Measurements from ENCODE around the gene NSMCE1. TPM values are rescaled to one million over a fixed set of nuclear protein-coding genes. Genes with fewer than 3 reads are reported as not detected.
A peak's percentile ranks its signal among the peaks of the same experiment; 100 is the strongest.
"Not testable (repeated sequence)": the region's sequence is repeated elsewhere in the genome, so short reads cannot be mapped to it uniquely, and the experiment has no call there.

The NSMCE1 gene
- total RNA-seq, 1 donor from 2014 or later, result 66.1 TPM

DNA sequence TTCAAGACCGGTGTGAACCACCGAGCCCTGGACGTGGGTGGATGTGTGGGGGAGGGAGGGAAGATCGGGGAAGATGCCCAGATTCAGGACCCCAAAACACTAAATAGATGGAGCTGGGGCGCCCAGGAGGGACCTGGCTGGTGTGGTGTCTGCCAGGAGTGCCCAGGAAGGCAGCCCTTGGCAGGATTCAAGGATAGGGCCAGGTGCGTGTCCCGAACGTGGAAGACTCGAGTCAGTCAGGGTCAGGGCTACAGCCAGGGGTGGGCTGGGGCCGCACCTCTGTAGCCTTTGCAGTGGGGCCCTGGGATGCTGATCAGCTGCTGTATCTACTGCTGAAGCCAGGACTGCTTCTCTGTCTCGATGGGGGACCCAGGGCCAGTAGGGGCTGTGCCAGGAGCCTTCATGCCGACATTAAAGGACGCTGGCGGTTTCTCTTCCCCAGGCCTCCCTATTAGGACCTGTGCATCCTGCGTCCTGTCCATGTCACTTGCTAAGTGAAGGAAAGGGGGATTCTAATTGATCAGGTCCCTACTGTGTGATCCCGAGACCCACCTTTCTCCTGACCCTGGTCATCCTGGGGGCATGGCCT, 52.2 kb downstream of the NSMCE1 start:
- DNase-seq (ENCODE audit: low spot score), result no peak

DNA sequence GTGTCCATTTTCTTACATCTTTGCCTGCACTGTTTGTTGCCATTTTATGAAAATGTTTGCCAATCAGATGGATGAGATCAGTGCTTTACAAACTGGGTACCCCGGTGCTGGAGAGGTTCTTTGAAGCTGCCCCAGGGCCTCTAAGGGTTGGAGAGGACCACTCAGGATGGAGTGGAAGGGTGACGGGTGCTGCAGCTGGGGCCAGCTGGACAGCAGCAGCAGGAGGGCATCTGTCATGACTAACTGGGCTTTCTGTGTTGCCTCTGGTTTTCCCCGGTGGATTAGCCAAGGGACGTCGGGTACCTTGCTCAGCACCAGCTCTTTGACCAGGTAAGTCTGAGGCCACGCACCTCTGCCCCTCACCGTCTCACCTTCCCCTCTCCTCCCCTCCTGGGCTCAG, 52.9 kb downstream of the NSMCE1 start:
- DNase-seq (ENCODE audit: low spot score), result no peak

DNA sequence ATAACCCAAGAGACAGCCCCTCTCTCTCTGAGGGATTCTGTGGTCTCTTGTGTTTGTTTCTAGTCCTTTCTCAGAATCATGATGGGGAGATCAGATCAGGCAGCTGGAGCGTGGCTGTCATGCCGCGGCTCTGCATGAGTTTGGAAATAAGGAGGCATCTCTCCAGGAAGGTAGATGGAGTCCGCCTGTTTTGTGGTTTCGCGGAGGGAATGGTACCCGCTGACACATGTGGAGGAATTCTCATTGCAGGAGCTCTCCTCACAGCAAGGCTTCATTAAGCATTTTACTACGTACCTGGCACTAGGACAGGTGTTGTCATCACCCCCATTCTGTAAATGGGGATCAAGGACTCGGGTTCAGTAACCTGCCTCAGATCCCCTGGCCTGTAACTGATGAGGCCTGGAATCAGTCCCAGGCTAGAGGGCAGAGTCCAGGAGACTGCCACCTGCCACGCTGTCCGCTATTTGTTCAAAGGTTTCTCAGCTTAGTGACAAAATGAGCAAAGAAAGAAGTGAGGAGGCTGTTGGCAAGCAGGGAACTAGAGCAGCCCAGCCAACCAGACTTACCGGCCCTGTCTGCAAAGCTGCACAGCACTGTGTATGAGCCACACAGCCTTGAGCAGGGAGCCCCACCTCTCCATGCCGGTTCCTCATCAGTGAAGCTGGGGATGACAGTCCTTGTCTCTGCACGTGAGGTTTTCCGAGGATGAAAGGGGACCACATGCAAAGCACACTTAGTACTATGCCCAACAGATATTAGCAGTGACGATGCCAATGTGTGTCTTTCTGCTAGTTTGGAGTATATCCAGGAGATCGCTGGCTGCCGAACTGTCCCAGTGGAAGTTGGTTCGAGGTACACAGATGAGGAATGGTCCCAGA, 54.2 kb downstream of the NSMCE1 start:
- DNase-seq (ENCODE audit: low spot score), result no peak

DNA sequence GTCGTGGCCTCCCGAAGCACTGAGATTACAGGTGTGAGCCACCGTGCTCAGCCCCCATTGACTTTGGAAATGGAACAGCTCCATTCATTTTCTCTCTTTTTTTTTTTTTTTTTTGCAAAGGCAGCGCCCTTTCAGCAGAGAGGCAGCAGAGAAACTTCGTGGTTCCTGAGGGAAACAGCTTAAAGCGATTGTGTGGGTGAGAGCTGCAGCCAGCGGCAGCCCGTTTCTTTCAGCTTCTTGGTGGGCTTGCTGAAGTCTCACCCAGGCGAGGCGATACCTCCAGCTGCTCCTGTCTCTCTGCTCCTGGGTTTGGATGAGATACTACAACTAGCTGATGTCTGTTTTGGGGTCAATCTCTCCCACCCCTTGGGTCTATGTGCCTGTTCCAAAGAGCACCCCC, 57.5 kb downstream of the NSMCE1 start:
- DNase-seq (ENCODE audit: low spot score), result no peak

DNA sequence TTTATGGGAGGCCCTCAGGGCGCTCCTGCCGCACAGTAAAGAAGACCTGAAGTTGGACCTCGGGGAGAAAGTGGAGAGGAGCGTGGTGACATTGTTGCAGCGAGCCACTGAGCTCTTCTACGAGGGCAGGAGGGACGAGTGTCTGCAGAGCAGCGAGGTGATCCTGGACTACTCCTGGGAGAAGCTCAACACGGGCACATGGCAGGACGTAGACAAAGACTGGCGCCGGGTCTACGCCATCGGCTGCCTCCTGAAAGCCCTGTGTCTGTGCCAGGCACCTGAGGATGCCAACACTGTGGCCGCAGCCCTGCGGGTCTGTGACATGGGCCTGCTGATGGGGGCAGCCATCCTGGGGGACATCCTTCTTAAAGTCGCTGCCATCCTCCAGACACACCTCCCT, 58.4 kb downstream of the NSMCE1 start:
- no peak for DNase-seq (ENCODE audit: low spot score)

DNA sequence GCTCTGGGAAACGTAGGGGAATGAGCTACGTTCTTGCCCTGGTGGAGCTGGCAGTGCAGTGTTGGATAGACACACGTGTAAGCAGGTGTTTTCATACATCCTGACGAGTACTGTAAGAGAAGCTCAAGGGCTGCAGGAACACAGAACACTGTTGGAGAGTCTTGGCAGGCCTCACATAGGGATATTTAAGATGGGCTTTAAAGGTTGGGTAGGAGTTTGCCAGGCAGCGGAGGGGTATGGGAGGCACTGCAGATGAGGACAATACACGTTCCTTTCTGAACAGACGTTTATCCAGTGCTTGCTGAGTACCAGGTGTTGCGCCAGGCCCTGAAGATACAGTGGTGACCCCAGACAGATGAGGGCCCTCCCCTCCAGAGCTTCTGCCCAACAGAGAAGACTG, 59.0 kb downstream of the NSMCE1 start:
- DNase-seq (ENCODE audit: low spot score), result no peak

GRCh38 chr16:27208796-27209195, 59.8 kb downstream of the NSMCE1 start:
- DNase-seq (ENCODE audit: low spot score), result no peak

DNA sequence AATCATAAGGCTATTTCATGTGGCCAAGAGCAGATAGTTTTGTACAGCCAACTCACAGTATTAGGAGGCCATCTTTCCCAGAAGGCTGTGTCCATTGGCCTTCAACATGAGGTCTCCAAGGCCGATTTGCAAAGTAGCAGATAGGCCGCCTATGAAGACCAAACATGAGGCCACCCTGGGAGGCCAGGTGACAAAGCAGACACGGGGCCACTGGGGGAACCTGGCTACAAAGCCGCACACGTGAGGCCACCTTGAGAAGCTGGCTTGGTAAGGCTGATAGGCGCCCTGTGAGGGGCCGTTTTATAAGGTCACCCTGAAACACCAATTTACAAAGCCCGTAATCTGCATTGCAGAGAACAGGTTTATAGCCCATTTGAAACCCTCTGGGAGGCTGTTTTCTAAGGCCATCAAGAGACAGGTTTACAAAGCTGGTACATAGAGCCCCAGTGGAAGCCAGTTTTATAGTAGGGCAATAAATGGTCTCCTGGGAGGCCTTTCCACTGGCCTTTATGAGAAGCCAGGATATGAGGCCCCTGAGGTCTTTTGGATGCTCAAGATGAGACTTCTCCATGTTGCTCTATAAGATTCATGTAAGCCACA, 60.4 kb downstream of the NSMCE1 start:
- DNase-seq (ENCODE audit: low spot score), result no peak

DNA sequence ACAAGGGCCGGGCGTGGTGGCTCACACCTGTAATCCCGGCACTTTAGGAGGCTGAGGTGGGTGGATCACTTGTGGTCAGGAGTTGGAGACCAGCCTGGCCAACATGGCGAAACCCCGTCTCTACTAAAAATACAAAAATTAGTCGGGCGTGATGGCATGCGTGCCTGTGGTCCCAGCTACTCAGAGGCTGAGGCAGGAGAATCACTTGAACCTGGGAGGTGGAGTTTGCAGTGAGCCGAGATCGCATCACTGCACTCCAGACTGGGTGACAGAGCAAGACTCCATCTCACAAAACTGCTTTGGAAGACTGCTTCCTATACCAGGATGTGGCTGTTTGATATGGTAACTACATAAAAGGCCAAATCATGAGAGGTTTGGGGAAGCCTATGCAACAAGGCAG, 61.5 kb downstream of the NSMCE1 start:
- not testable (repeated sequence) for DNase-seq (ENCODE audit: low spot score)

DNA sequence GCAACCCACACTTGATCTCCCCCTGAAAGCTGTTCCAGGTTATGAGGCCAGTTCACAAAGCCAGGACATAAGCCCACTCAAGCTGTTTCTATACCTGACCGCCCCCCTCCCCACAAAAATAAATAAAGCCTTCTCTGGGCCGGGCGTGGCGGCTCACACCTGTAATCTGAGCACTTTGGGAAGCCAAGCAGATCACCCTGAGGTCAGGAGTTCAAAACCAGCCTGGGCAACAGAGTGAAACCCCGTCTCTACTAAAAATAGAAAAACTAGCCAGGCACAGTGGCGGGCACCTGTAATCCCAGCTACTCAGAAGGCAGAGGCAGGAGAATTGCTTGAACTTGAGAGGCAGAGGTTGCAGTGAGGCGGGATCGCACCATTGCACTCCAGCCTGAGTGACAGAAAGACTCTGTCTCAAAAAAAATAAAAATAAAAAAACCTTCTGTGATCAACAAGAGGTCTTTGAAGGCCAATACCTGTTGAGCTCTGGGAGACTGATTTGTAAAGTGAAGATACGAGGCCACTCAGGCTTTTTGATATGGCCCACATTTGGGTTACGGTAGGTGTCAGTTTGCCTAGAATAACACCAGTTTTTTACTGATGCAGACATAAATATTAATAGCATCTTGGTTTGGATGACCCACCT, 63.0 kb downstream of the NSMCE1 start:
- DNase-seq (ENCODE audit: low spot score), result no peak

GRCh38 chr16:27204312-27204915, 64.2 kb downstream of the NSMCE1 start:
- no peak for DNase-seq (ENCODE audit: low spot score)

- DNase-seq (ENCODE audit: low spot score), result peak; percentile 100
Measured at GRCh38 chr16:27203507-27204311, 64.9 kb downstream of the NSMCE1 start, which contains the start of gene KDM8. KDM8 (plus strand) TSS chr16:27203526; CDS start chr16:27210124, 6,598 bp downstream.

DNA sequence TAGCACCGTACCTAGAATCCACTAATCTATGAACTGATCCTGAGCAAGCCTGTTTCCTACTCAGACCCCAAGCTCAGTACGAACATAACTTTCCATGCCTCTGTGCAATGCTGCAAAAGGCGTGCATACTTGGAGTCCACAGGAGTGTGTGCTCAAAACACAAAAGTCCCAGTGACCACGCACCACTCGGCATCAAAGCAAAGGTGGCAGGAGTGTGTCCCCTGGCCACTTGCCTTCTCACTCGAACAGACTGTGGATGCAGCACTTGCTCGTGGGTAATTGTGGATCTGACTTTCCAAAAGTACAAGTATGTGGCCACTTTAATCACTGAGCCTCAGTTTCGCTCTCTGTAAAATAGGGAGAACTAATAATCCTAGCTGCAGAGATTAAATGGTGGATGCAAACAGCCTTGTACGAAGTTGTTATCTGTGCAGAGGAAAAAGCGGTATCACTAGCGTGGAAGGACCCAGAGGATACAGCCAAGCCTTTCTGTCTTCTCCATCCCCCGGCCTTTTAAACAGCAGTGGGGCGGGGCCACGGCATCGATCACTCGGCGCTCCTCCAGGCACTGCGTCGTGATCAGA, 65.6 kb downstream of the NSMCE1 start:
- DNase-seq (ENCODE audit: low spot score), result peak; percentile 94

DNA sequence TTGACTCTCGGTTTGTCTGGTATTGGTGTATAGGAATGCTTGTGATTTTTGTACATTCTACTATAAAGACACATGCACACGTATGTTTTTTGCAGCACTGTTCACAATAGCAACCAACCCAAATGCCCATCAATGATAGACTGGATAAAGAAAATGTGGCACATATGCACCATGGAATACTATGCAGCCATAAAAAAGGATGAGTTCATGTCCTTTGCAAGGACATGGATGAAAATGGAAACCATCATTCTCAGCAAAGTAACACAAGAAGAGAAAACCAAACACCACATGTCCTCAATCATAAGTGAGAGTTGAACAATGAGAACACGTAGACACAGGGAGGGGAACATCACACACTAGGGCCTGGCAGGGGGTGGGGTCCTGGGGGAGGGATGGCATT, 67.7 kb downstream of the NSMCE1 start:
- not testable (repeated sequence) for DNase-seq (ENCODE audit: low spot score)

DNA sequence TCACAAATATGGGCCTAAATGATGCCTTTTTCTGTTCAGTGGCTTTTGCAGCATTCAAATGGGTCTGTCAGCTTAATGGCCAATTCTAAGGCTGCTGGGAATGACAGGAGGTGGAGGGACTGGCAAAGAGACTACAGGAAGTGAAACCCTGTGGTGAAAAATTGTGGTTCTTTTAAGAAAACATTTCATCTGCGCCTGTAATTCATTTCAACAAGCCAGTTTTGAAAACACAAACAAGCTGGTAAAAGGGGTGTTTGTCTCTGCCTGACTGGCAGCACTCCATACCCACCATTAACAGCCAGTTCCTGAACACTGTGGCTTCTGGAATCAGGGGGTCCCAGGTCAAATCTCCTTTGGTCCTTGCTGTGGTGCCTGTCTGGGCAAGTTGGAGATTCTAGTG, 68.8 kb downstream of the NSMCE1 start:
- no peak for DNase-seq (ENCODE audit: low spot score)

DNA sequence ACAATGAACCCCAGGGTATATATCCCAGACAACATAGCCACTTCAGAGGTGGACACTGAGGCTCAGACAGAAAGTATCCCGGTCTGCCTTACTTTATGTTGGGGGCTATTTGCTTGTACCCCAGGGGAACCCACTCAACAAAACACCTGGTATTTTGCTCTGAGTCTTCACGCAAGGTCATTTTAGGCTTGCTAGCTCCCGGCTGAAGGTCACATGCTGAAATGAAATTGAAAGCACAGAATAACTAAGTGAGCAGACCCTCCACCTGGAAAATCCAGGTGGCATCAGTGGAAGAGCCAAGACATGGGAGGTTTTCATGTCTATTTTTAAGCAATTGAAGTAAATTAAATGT, 69.4 kb downstream of the NSMCE1 start:
- DNase-seq (ENCODE audit: low spot score), result no peak

GRCh38 chr16:27198451-27199234, 69.9 kb downstream of the NSMCE1 start:
- DNase-seq (ENCODE audit: low spot score), result no peak

DNA sequence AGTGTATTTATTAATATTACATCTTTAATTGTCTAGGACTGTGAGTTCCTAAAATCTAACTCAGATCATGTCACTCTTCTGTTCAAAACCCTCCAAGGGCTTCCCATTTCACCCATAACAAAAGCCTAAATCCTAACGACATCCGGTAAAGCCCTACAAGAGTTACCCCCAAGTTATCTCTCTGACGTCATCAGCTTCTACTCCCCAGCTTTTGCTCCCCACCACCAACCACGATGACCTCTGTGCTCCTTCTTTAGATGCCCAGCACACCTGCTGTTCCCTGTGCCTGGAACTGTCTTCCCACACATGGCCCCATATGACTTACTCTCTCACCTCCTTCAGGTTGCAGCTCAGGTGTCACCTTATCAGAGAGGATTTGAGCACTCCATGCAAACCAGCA, 71.6 kb downstream of the NSMCE1 start:
- DNase-seq (ENCODE audit: low spot score), result no peak

GRCh38 chr16:27195941-27196595, 72.5 kb downstream of the NSMCE1 start:
- no peak for DNase-seq (ENCODE audit: low spot score)

Data from ureter (tissue), 1 donor.